IPS DF 4.7 (cell line): ENCODE data around the gene BPIFB2.

Experiments
- DNase-seq: peaks from one replicate; pipeline ENCODE4 v3.0.0-alpha.2; 2013; ENCODE audit warnings: low spot score; ENCODE audit errors: extremely low read depth

BPIFB2 gene

DNA sequence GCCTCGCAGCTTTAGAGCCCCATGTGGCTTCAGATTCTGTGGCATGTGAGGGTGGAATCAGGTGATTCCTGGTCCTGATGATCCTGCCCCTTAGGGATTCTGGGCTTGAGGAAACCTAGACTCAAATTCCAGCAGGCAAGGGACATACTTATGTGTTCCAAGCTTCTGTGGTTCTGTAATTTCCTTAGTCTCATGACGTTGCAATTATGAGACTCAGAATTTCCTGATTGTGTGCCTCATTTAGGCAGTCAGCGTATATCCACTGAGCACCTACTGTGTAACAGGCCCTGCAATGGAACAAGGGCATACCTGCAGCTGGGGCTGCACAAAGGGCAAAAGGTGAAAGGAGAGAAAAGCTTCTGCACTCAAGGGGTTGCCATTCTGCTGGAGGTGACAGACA lies 60.3 kb downstream of the BPIFB2 start:
- no peak for DNase-seq

DNA sequence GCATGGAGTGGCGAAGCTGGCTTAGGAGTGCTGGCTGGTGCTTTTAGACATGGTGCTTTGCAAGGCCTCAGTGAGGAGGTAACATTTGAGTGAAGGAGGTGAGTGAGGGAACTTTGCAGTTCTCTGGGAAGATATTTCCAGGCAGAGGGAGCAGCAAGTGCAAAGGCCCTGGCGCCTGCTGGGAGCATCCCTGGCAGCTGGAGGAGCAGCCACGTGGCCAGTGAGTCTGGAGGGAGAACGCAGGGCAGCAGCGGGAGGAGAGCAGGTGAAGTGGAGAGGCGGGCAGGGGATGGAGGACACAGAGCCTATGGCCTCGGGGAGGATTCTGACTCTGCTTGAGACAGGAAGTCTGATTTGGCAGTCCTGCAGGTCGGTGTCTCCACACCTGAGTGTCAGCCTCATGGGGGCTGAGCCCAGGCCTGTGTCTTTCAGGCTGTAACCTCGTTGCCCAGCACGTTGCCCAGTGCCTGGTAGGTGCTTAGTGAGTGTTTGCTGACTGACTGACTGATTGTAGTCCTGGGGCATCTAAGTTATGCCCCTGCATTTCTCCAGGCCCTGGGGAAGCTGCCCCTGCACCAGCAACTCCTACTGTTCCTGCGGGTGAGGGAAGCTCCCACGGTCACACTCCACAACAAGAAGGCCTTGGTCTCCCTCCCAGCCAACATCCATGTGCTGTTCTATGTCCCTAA lies 60.9 kb downstream of the BPIFB2 start:
- DNase-seq = no peak

DNA sequence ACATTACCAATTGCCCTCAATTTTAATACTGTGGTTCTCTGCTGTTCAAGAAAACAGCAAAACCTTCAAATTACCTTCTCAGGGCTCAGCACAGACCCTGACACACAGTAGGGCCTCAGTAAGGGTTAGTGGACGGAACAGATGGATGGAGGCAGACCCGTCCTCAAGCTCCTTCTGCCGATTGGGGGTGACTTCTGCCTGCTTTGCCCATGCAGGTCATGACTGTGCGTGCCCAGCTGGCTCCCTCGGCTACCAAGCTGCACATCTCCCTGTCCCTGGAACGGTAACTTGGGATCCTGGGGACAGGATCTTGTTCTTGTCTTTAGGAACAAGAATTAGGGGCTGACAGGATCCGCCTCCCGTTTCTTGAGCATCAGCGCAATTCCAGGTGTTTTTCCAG lies 62.2 kb downstream of the BPIFB2 start:
- DNase-seq = no peak

DNA sequence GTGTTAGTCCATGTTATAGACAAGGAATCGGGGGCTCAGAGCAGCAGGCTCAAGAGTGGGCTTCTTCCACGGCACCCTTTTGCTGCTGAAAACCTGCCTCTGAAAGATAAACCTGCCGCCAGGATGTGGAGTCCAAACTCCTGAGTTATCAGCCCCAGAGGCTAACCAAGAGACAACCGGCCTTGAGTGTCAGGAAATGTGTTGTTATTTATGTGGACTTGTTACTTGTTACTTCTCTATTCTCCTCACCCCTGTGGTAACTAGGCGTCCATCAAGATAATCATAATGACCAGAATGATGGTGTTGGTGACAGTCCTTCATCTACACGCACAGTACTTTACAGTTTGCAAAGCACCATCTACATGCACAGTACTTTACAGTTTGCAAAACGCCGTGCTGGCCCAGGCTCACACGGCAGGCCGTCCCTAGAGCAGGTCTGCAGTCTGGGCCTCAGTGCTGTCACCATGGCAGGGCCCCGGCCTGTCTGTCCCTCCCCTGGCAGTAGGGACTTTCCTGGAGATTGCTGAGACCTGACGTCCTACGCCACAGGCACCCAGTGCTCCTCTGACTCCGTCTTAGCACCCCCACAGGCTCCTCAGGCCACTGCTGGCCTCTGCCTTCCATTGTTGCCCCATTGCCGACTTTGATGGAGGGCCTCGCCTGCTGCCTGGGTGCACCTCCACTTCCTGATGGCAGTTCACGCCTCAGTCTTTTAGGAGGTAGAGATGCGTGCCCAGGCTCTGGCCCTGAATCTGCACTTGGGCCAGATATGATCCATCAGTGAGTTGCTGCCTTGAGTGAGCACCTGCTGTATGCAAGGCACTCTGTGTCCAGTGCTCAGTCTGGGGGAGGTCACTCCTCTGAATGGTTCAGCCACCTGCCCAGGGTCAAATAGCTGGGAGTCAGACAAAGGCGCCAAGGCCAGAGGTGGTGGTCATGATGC lies 62.9 kb downstream of the BPIFB2 start:
- no peak for DNase-seq

DNA sequence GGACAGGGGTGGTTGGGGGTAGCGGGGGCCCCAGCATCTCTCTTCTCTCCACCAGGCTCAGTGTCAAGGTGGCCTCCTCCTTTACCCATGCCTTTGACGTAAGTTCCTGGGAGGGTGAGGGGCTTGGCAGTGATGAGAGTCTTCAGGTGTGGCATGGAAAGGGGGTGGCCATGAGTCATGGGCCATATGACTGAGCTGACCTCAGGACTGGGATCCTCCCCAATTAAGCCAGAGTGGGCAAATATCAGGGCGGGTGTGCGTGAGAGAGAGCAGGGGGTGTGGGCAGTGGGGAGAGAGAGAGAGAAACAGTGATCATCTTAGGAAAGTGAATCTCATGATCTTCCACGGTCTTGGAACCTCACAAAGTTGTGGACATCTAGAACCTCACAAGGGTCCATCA lies 63.7 kb downstream of the BPIFB2 start:
- DNase-seq = no peak

DNA sequence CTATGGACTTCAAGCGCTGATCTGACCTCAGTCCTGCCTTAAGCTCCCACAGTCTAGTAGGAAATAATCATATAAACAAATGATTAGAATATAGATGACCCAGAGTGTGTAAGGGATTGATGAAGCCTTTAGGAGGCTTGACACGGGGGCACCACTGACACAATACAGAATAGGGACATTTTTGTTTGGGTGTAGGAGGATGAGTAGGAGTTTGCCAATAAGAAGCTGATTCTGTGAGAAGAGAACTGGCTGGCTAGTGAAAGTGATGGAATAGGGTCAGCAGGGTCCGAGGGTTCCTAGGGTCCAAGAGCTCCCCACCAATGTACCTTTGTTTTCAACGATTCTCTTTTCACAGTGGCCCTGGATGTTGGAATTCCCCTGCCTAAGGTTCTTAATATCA lies 64.9 kb downstream of the BPIFB2 start:
- no peak for DNase-seq

DNA sequence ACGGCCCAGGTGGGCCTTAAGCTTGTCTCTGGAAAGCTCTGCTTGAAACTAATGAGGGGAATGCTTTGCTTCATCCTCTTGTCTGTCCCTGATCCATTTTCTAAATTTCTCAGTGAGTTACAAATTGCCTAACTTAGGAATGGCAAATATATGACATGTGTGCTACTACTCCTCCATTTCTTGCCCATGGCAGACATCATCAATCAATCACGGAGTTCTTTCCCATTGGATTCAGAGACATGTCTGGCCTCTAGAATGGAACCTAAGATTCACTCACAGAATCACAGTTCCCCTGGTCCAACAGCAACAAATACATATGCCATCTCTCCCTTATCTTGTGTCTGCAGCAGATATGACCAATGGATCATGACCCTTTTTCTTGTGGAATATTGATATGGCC lies 65.3 kb downstream of the BPIFB2 start:
- DNase-seq = no peak
